Measurements from ENCODE around the gene NNT. TPM values are rescaled to one million over a fixed set of nuclear protein-coding genes. Genes with fewer than 3 reads are reported as not detected.

The NNT gene
- total and polyA plus RNA-seq, 9 of the 15 experiments (the other 6 are each of a cell fraction or from before 2014, with no cell fraction given): 21.9 to 68.6 (median 42.2) TPM

- Histone ChIP-seq H3K36me3 (ENCODE audit: control insufficient read depth, insufficient read depth, low read length) (peaks cover 6% of the 10 kb centered on the region; the same call in 2 of the 3 replicates), H3K27ac (ENCODE audit: extremely low read depth, low read depth, low read length) (no peak overlapping the region), H3K4me1 (replicated peaks in 1 of 2; ENCODE audit: control insufficient read depth in 2 of 2, insufficient read depth in 2 of 2, low read length in 2 of 2) (peaks cover 8 to 11% of the 10 kb centered on the region in 2 experiments; a peak in 4 of 5 replicates), H3K9me3 (replicated peaks; ENCODE audit: control insufficient read depth, insufficient read depth, low read depth, low read length) (no peaks in the 10 kb centered on the region), H3K9me1 (ENCODE audit: control insufficient read depth, insufficient read depth, low read length) (no peaks in the 10 kb centered on the region), H4K20me1 (replicated peaks; ENCODE audit: control insufficient read depth, insufficient read depth, low read length) (no peaks in the 10 kb centered on the region), H3K79me2 (ENCODE audit: control insufficient read depth, insufficient read depth, low read length) (peaks cover 17% of the 10 kb centered on the region), H2AFZ (ENCODE audit: low read depth, low read length) (peak overlapping the region; percentile 12), H3K4me3 (no peak overlapping the region), H3K27me3 (ENCODE audit: control insufficient read depth in 2 of 2, insufficient read depth in 2 of 2, low read length in 2 of 2) (no peaks in the 10 kb centered on the region), H3K4me2 (ENCODE audit: insufficient read depth, low read length) (no peak overlapping the region), H3K9ac (ENCODE audit: insufficient read depth in 1 of 2, low read depth in 2 of 2, low read length in 2 of 2) (no peak overlapping the region)
- ChIA-PET POLR2A (interaction anchor here (0.9 to 1.8 kb wide), 3 partner anchors 22 to 79 kb away, joined by 3 to 5 read pairs (median 4); partner anchors contain the start of gene NNT), CTCF (ENCODE audit: low intra/inter-chr PET ratio) (no interaction called here)
- BruUV-seq (replicated peaks): no TSS peak
- no peak for DNase-seq (ENCODE audit: extremely low read depth in 1 of 4, low spot score in 3 of 4)
- ATAC-seq: no peak
- intact Hi-C loops (cut with micrococcal nuclease) (no loop called here), in situ Hi-C loops (cut with MboI) (no loop called here)
- no peak for FAIRE-seq
- TF ChIP-seq HNRNPL (IDR thresholded peaks at IDR 0.05; ENCODE audit: low read depth, low read length) (no peak), ZNF407 (IDR thresholded peaks at IDR 0.05; ENCODE audit: low read depth) (peak; percentile 40; the same call in 1 of the 2 replicates)
- WGBS (ENCODE audit: insufficient coverage, low coverage, missing lambda C conversion rate): 19% methylated on average over 2 of the region's 2 CpGs
Measured at GRCh38 chr5:43560128-43560527, 42.9 kb upstream of the NNT start.

All from K562 (cell line).